BJ (cell line): ENCODE measurements around the gene MAN1C1. TPM values are rescaled to one million over a fixed set of nuclear protein-coding genes. Genes with fewer than 3 reads are reported as not detected.

Experiments used
- CTCF ChIA-PET: fragments of 350-600 bp; formaldehyde crosslinking; extraction: SDS; loops from one replicate; lab custom pipeline; 2021; ENCODE audit warnings: antibody characterized with exemption, inconsistent platforms; lab: Yijun Ruan, JAX
- POLR2A ChIA-PET: fragments of 300-600 bp; sonication (Branson Sonifier 250); formaldehyde crosslinking; extraction: SDS; loops from one replicate; lab custom pipeline; 2021; ENCODE audit warnings: antibody characterized with exemption; lab: Charles Lee
- DNase-seq: peaks from one replicate; pipeline ENCODE4 v3.0.0-alpha.2; 2011; ENCODE audit warnings: low read depth
- H3K27me3 ChIP-seq: 2 replicates; pipeline ENCODE4 v1.6.0; 2011; ENCODE audit warnings: low read length; ENCODE audit not compliant: control insufficient read depth, insufficient read depth
- H3K36me3 ChIP-seq: 2 replicates; pipeline ENCODE4 v1.5.1; 2011; ENCODE audit warnings: low read length; ENCODE audit not compliant: control insufficient read depth, insufficient read depth
- H3K4me3 ChIP-seq: 2 replicates; pipeline ENCODE4 v1.5.1; 2011; ENCODE audit warnings: low read depth, mild to moderate bottlenecking, control low read depth, low read length
- CTCF ChIP-seq: IDR thresholded peaks from 2 replicates; pipeline ENCODE4 v1.5.1; 2011; ENCODE audit warnings: low read depth, mild to moderate bottlenecking, control low read depth, inconsistent platforms, low read length, moderate library complexity; ENCODE audit not compliant: insufficient read depth
- polyA plus RNA-seq: library from polyadenylated mRNA; depleted of rRNA; stranded (reverse); fragments of >200 nt; gene quantifications from 2 replicates; pipeline ENCODE4 v1.2.3, GENCODE V29; 2011

Gene MAN1C1
- polyA plus RNA-seq, 1 experiment, result 1.1 TPM

DNA sequence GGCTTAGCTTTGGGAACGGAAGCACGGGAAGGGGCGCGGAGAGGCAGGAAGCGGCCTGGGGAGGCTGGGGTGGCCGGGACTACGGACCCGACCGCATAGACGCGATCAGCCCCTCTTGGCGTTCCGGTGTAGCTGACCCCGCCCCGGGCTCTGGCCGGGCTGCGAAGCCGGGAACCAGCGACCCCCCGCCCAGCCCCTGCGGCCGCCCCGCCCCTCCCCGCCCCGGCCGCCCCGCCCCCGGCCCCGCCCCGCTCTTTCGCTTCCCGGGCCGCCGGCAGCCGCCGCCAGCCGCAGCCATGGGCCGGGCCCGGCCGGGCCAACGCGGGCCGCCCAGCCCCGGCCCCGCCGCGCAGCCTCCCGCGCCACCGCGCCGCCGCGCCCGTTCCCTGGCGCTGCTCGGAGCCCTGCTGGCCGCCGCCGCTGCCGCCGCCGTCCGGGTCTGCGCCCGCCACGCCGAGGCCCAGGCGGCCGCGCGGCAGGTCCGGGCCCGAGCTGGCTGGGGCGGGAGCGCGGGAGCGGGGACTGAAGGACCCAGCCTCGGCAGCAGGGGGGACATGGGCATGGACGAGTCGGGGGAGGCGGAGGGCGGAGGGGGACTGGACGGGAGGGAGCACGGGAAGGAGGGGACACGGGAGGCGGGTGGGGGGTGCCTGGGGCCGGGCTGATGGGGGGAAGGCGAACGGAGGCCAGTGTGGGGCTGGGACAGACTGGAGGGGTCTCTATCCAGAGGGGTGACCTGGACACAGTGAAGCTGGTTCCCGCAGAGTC lies 183.5 kb downstream of the MAN1C1 start, which contains the start of gene SELENON:
SELENON (plus strand) TSS at position 259 of the 768 bp plus-strand sequence; CDS start at position 297, 38 bp downstream.
- ChIA-PET CTCF (interaction anchor here (0.6 to 8.6 kb wide), 9 partner anchors 10 to 299 kb away, joined by 3 to 125 read pairs (median 4); no protein-coding TSS in a partner anchor), POLR2A (no interaction called here)
- H3K27me3 ChIP-seq, result no peaks in the 10 kb centered on the region
- no peak for DNase-seq
- no peak for TF ChIP-seq CTCF
- peak within 1 kb of the TSS; percentile 76 for H3K4me3 ChIP-seq
- H3K36me3 ChIP-seq, result no peaks in the 10 kb centered on the region

GRCh38 chr1:25800703-25801377 lies 184.2 kb downstream of the MAN1C1 start:
- DNase-seq, result no peak
- CTCF ChIA-PET, result interaction anchor here (1.1 to 2.7 kb wide), 2 partner anchors 71 to 192 kb away, joined by 4 to 17 read pairs; no protein-coding TSS in a partner anchor
- POLR2A ChIA-PET, result no interaction called here
- Histone ChIP-seq H3K36me3 (no peaks in the 10 kb centered on the region; the same call in 1 of the 2 replicates), H3K27me3 (no peaks in the 10 kb centered on the region), H3K4me3 (peak overlapping the region; percentile 76)
- no peak for TF ChIP-seq CTCF

GRCh38 chr1:25802915-25803314 lies 186.3 kb downstream of the MAN1C1 start:
- ChIA-PET CTCF (interaction anchor here (2.7 kb wide), 1 partner anchor 194 kb away, joined by 17 read pairs; no protein-coding TSS in a partner anchor), POLR2A (no interaction called here)
- DNase-seq, result no peak

DNA sequence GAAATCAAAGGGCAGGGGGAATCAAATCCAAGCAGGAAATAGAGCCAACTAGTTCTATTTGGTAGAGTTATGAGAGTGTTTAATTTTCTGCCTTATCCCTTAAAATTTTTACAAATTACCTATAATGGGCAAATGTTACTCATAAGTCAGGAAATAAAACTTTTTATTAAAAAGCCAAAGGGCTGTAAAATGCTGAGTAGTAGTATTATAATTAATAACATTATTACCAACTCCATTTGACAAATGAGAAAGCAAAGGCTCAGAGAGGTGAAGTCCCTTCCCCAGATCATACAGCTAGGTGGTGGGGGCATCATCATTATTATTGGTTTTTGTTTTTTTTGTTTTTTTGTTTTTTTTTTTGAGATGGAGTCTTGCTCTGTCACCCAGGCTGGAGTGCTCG lies 186.8 kb downstream of the MAN1C1 start:
- Histone ChIP-seq H3K27me3 (no peaks in the 10 kb centered on the region), H3K36me3 (peaks cover 5% of the 10 kb centered on the region), H3K4me3 (no peak overlapping the region)
- no peak for DNase-seq
- ChIA-PET CTCF (interaction anchor here (2.7 kb wide), 1 partner anchor 194 kb away, joined by 17 read pairs; no protein-coding TSS in a partner anchor), POLR2A (interaction anchor here (0.6 kb wide), 1 partner anchor 1701 kb away, joined by 8 read pairs; no protein-coding TSS in a partner anchor)
- no peak for TF ChIP-seq CTCF

More at GRCh38 chr1:25802915-25803314, 186.3 kb downstream of the MAN1C1 start:
- Histone ChIP-seq H3K27me3 (no peaks in the 10 kb centered on the region), H3K4me3 (no peak overlapping the region), H3K36me3 (peaks cover 5% of the 10 kb centered on the region)
- no peak for TF ChIP-seq CTCF
